Endodermal cell (in vitro differentiated cells): ENCODE measurements around the gene FBXO2. TPM values are rescaled to one million over a fixed set of nuclear protein-coding genes. Genes with fewer than 3 reads are reported as not detected.

Experiments
- DNase-seq: peaks from one replicate; pipeline ENCODE4 v3.0.0-alpha.2; 2017
- H3K27ac ChIP-seq: 2 replicates; pipeline ENCODE4 v1.5.1; 2013; ENCODE audit warnings: mild to moderate bottlenecking, low read depth, low read length, moderate library complexity
- H3K27me3 ChIP-seq: 2 replicates; pipeline ENCODE4 v1.6.1; 2013; ENCODE audit warnings: mild to moderate bottlenecking, low read length, moderate library complexity; ENCODE audit not compliant: insufficient read depth, control insufficient read depth, poor library complexity, severe bottlenecking
- H3K36me3 ChIP-seq: 2 replicates; pipeline ENCODE4 v1.7.0; 2013; ENCODE audit warnings: mild to moderate bottlenecking, low read length, moderate library complexity; ENCODE audit not compliant: control insufficient read depth, insufficient read depth
- H3K4me1 ChIP-seq: one replicate; pipeline ENCODE4 v1.7.0; 2013; ENCODE audit warnings: low read length; ENCODE audit not compliant: control insufficient read depth, insufficient read depth
- H3K4me3 ChIP-seq: 2 replicates; pipeline ENCODE4 v1.5.1; 2013; ENCODE audit warnings: mild to moderate bottlenecking, low read length, moderate library complexity
- H3K9ac ChIP-seq: 2 replicates; pipeline ENCODE4 v1.6.1; 2013; ENCODE audit warnings: mild to moderate bottlenecking, low read length, moderate library complexity; ENCODE audit not compliant: poor library complexity, severe bottlenecking; ENCODE audit errors: extremely low read depth
- H3K9me3 ChIP-seq: 2 replicates; pipeline ENCODE4 v1.6.1; 2013; ENCODE audit warnings: mild to moderate bottlenecking, low read length, moderate library complexity; ENCODE audit not compliant: control insufficient read depth
- H3K27ac Mint-ChIP-seq: 2 replicates; pipeline ENCODE4 v1.8.0; 2020; ENCODE audit warnings: mixed read lengths
- H3K27me3 Mint-ChIP-seq: 2 replicates; pipeline ENCODE4 v1.8.0; 2021; ENCODE audit warnings: mild to moderate bottlenecking, mixed read lengths; ENCODE audit not compliant: insufficient read depth
- H3K36me3 Mint-ChIP-seq: 2 replicates; pipeline ENCODE4 v1.8.0; 2020; ENCODE audit warnings: low read depth, mixed read lengths
- H3K4me1 Mint-ChIP-seq: 2 replicates; pipeline ENCODE4 v1.8.0; 2020; ENCODE audit warnings: mixed read lengths
- H3K4me3 Mint-ChIP-seq: 2 replicates; pipeline ENCODE4 v1.8.0; 2020; ENCODE audit warnings: mild to moderate bottlenecking, moderate library complexity, mixed read lengths
- H3K9me3 Mint-ChIP-seq: 2 replicates; pipeline ENCODE4 v1.8.0; 2020; ENCODE audit warnings: mild to moderate bottlenecking, mixed read lengths
- WGBS, 2 experiments: methylation state at CpG; one replicate each; pipeline versions ENCODE4 v1.1.5 to v1.1.7; 2013; ENCODE audit warnings: missing lambda C conversion rate in 2 of 2, mixed read lengths in 1 of 2; ENCODE audit not compliant: insufficient coverage in 1 of 2, insufficient read length in 1 of 2; 5-methylcytosine and 5-hydroxymethylcytosine counted together
- total RNA-seq, 2 donors: library from RNA; stranded (reverse); fragmentation: NEBNext Ultra II Directional in 1 of 2; extraction: Animal tissue kit (Norgen Biotek cat#: 25700) in 1 of 2; gene quantifications; 2 replicates in 1 of 2; 3 replicates in 1 of 2; pipeline ENCODE4 v1.2.1, GENCODE V29; 2021
- TF ChIP-seq, protein P1 (sequence below): fragments of 200-600 bp; sonication (generic); conservative IDR thresholded peaks from 2 replicates; pipeline ENCODE4 v1.5.0; 2021; ENCODE audit warnings: antibody characterized with exemption, mild to moderate bottlenecking

The FBXO2 gene
- total RNA-seq, 2 donors from 2014 or later, result 14.1 to 32.0 TPM

DNA sequence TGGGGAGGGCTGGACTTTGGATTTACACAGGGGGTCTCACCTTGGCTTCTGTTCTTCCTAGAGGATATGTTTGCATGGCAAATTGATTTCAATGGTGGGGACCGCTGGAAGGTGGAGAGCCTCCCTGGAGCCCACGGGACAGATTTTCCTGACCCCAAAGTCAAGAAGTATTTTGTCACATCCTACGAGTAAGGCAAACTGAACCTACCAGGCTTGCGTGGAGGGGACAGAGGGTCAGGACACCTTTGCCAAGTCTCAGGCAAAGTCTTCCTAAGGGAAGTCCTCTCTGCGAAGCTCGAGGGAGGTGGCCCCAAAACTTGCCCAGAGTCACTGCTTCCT lies 16.9 kb upstream of the FBXO2 start:
- Mint-ChIP-seq H3K27me3 (no peaks in the 10 kb centered on the region), H3K36me3 (peaks cover 56% of the 10 kb centered on the region), H3K4me3 (no peak overlapping the region), H3K4me1 (no peaks in the 10 kb centered on the region), H3K27ac (no peak overlapping the region), H3K9me3 (no peaks in the 10 kb centered on the region)
- WGBS, 2 experiments, result 93 to 97% methylated on average over 6 of the region's 6 CpGs
- Histone ChIP-seq H3K9me3 (no peaks in the 10 kb centered on the region), H3K36me3 (peaks cover 24% of the 10 kb centered on the region), H3K9ac (no peak overlapping the region), H3K27ac (no peak overlapping the region), H3K4me1 (no peaks in the 10 kb centered on the region), H3K27me3 (no peaks in the 10 kb centered on the region), H3K4me3 (no peak overlapping the region)
- peak; percentile 42 for DNase-seq
- TF ChIP-seq, protein P1, sequence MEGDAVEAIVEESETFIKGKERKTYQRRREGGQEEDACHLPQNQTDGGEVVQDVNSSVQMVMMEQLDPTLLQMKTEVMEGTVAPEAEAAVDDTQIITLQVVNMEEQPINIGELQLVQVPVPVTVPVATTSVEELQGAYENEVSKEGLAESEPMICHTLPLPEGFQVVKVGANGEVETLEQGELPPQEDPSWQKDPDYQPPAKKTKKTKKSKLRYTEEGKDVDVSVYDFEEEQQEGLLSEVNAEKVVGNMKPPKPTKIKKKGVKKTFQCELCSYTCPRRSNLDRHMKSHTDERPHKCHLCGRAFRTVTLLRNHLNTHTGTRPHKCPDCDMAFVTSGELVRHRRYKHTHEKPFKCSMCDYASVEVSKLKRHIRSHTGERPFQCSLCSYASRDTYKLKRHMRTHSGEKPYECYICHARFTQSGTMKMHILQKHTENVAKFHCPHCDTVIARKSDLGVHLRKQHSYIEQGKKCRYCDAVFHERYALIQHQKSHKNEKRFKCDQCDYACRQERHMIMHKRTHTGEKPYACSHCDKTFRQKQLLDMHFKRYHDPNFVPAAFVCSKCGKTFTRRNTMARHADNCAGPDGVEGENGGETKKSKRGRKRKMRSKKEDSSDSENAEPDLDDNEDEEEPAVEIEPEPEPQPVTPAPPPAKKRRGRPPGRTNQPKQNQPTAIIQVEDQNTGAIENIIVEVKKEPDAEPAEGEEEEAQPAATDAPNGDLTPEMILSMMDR, result no peak

DNA sequence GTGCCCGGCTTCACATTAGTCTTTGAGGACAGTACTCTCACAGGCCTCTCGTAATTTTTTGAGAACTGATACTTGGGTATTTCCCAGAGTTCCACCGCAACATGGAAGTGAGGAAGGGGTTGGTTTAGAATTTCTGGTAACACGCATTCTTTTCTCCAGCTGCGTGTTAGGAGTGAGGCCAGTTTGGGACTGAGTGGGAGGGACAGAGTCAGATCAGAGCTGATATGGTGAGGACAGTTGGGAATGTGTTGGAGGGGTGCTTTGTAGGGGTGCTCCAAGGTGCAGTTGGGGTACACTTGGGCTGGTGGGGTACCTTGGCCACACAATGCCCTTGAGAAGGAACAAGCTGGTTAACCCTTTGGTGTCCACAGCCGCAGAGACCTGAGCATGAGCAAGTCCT lies 16.5 kb upstream of the FBXO2 start:
- no peak overlapping the region for H3K4me3 Mint-ChIP-seq
- no peak for DNase-seq
- WGBS, 2 experiments, result 91 to 100% methylated on average over 5 to 6 of the region's 6 CpGs
- H3K4me1 Mint-ChIP-seq, result no peaks in the 10 kb centered on the region
- no peaks in the 10 kb centered on the region for H3K9me3 Mint-ChIP-seq
- H3K4me3 ChIP-seq, result no peak overlapping the region
- TF ChIP-seq, protein P1, result no peak
- no peaks in the 10 kb centered on the region for H3K4me1 ChIP-seq
- H3K36me3 Mint-ChIP-seq, result peaks cover 55% of the 10 kb centered on the region
- no peak overlapping the region for H3K27ac ChIP-seq
- no peaks in the 10 kb centered on the region for H3K9me3 ChIP-seq
- H3K36me3 ChIP-seq, result peaks cover 21% of the 10 kb centered on the region
- no peak overlapping the region for H3K27ac Mint-ChIP-seq
- no peaks in the 10 kb centered on the region for H3K27me3 Mint-ChIP-seq
- no peak overlapping the region for H3K9ac ChIP-seq
- no peaks in the 10 kb centered on the region for H3K27me3 ChIP-seq

DNA sequence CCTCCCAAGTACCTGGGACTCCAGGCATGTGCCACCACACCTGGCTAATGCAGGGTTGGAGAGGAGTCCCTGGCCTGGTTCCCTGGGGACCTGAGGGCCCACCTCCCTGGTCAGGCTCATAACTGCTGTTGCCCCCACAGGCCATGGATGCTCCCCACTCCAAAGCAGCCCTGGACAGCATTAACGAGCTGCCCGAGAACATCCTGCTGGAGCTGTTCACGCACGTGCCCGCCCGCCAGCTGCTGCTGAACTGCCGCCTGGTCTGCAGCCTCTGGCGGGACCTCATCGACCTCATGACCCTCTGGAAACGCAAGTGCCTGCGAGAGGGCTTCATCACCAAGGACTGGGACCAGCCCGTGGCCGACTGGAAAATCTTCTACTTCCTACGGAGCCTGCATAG lies 14.3 kb upstream of the FBXO2 start:
- no peak overlapping the region for H3K4me3 Mint-ChIP-seq
- peak; percentile 52 for DNase-seq
- H3K4me1 Mint-ChIP-seq, result no peaks in the 10 kb centered on the region
- H3K9me3 ChIP-seq, result no peaks in the 10 kb centered on the region
- H3K4me3 ChIP-seq, result no peak overlapping the region
- peaks cover 38% of the 10 kb centered on the region for H3K36me3 Mint-ChIP-seq
- no peaks in the 10 kb centered on the region for H3K9me3 Mint-ChIP-seq
- TF ChIP-seq, protein P1, result no peak
- H3K27ac Mint-ChIP-seq, result no peak overlapping the region
- no peaks in the 10 kb centered on the region for H3K4me1 ChIP-seq
- 92 to 94% methylated on average over 13 to 14 of the region's 14 CpGs for whole genome bisulfite sequencing, 2 experiments
- H3K9ac ChIP-seq, result no peak overlapping the region
- H3K27ac ChIP-seq, result no peak overlapping the region
- peaks cover 4% of the 10 kb centered on the region for H3K27me3 Mint-ChIP-seq
- peaks cover 3% of the 10 kb centered on the region for H3K27me3 ChIP-seq
- H3K36me3 ChIP-seq, result peaks cover 3% of the 10 kb centered on the region
